WERI-Rb-1 (cell line): ENCODE data around the gene SSR4.

Experiments
- DNase-seq: peaks from one replicate; pipeline ENCODE4 v3.0.0-alpha.2; 2020
- H3K27ac ChIP-seq: fragments of 250-450 bp; sonication (Bioruptor Pico); 2 replicates; pipeline ENCODE4 v1.5.1; 2020; ENCODE audit warnings: mild to moderate bottlenecking, moderate library complexity
- H3K27me3 ChIP-seq: fragments of 250-450 bp; sonication (Bioruptor Pico); 2 replicates; pipeline ENCODE4 v1.5.1; 2021; ENCODE audit warnings: mild to moderate bottlenecking, low read depth, moderate library complexity; ENCODE audit not compliant: insufficient read depth, severe bottlenecking
- H3K36me3 ChIP-seq: fragments of 250-450 bp; sonication (Bioruptor Pico); 2 replicates; pipeline ENCODE4 v1.5.1; 2020; ENCODE audit warnings: mild to moderate bottlenecking, moderate library complexity
- H3K4me3 ChIP-seq: 2 replicates; pipeline ENCODE4 v1.5.1; 2011; ENCODE audit warnings: low read depth, mild to moderate bottlenecking, control low read depth, low read length
- H3K9me3 ChIP-seq: fragments of 250-450 bp; sonication (Bioruptor Pico); 2 replicates; pipeline ENCODE4 v1.5.1; 2021; ENCODE audit warnings: mild to moderate bottlenecking, moderate library complexity; ENCODE audit not compliant: severe bottlenecking
- TF ChIP-seq, protein P1 (sequence below): IDR thresholded peaks from 2 replicates; pipeline ENCODE4 v1.5.1; 2011; ENCODE audit warnings: low read depth, mild to moderate bottlenecking, control low read depth, inconsistent platforms, low read length

Gene SSR4

DNA sequence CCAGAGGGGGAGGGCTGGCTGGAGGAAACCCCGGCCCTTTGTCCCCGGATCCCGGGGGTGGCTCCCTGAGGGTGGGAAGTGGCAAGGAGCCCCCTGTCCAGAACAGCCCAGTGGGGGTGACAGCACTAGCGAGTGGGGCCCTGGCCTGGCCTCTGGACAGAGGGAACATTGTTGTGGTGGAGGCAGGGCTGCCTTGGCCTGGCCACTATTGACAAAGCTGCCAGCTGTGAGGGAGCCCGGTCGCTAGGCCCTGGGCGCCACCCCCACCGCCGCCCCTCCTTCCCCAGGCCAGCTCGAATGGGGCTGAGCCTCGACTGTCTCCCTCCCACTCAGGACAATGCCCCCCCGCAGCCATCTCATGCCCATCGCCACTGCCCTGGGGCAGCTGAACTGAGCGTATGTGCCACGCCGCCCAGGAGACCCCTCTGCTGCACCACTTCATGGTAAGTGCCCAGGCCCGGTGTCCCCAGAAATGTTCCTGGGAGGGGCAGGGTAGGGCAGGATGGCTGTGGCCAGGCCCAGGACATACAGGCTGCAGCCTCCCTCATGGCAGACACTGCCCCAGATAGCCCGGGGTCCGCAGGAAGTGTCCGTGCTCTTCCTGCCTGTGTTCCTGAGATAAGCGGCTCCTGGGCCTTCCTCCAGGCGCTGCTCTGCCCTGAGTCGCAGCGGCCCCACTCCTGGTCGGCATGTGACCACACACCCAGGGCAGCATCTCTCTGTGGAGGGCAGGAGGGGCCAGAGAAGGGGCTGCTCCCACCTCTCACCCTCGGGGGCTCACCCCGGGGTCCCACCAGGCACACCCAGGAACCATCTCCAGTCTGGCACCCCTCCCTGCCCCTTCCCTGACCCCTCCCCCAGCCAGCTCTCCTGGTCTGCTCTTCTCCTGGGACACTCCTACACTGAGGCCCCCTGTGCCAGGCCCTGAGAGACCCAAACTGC, 29.1 kb upstream of the SSR4 start:
- no peaks in the 10 kb centered on the region for H3K9me3 ChIP-seq
- no peak overlapping the region for H3K27ac ChIP-seq
- peak; percentile 12 for DNase-seq
- no peak overlapping the region for H3K4me3 ChIP-seq
- TF ChIP-seq, protein P1, sequence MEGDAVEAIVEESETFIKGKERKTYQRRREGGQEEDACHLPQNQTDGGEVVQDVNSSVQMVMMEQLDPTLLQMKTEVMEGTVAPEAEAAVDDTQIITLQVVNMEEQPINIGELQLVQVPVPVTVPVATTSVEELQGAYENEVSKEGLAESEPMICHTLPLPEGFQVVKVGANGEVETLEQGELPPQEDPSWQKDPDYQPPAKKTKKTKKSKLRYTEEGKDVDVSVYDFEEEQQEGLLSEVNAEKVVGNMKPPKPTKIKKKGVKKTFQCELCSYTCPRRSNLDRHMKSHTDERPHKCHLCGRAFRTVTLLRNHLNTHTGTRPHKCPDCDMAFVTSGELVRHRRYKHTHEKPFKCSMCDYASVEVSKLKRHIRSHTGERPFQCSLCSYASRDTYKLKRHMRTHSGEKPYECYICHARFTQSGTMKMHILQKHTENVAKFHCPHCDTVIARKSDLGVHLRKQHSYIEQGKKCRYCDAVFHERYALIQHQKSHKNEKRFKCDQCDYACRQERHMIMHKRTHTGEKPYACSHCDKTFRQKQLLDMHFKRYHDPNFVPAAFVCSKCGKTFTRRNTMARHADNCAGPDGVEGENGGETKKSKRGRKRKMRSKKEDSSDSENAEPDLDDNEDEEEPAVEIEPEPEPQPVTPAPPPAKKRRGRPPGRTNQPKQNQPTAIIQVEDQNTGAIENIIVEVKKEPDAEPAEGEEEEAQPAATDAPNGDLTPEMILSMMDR: no peak
- no peaks in the 10 kb centered on the region for H3K36me3 ChIP-seq
- peaks cover 38% of the 10 kb centered on the region for H3K27me3 ChIP-seq

DNA sequence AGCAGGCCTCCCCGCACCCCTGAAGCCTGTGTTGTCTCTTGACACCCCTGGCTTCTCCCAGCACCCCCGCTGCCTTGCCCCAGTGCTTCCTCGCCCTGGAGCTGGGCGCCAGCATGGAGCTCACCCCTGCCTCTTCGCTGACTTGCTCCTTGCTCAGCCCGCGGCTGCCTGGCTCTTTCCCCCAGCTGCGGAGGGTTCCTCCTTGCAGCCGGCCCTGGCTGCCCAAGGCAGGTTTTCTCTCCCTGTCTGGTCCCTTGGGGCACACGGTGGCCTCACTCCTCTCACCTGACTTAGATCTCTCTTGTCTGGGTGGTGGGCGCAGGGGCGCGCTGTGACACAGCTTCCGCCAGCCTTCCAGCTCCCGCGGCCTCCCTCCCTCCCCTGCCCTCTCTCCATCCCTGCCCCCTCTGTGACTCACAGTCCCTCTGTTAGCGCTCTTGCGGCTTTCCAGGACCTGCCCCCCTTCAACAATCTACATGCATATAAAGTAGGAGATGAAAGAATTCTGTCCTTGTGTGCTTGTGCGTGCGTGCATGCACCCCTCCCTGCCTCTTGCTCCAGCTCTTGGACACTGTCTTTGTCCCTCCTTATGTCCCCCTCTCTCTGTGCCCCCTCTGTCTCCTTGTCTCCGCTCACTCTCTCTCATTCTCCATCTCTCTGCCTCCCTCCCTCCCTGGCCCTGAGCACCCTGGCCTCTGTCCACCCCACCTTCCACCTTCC, 28.2 kb upstream of the SSR4 start:
- H3K4me3 ChIP-seq: no peak overlapping the region
- H3K36me3 ChIP-seq: no peaks in the 10 kb centered on the region
- no peaks in the 10 kb centered on the region for H3K9me3 ChIP-seq
- H3K27ac ChIP-seq: no peak overlapping the region
- peak; percentile 36 for DNase-seq
- TF ChIP-seq, protein P1: no peak
- H3K27me3 ChIP-seq: peaks cover 40% of the 10 kb centered on the region

DNA sequence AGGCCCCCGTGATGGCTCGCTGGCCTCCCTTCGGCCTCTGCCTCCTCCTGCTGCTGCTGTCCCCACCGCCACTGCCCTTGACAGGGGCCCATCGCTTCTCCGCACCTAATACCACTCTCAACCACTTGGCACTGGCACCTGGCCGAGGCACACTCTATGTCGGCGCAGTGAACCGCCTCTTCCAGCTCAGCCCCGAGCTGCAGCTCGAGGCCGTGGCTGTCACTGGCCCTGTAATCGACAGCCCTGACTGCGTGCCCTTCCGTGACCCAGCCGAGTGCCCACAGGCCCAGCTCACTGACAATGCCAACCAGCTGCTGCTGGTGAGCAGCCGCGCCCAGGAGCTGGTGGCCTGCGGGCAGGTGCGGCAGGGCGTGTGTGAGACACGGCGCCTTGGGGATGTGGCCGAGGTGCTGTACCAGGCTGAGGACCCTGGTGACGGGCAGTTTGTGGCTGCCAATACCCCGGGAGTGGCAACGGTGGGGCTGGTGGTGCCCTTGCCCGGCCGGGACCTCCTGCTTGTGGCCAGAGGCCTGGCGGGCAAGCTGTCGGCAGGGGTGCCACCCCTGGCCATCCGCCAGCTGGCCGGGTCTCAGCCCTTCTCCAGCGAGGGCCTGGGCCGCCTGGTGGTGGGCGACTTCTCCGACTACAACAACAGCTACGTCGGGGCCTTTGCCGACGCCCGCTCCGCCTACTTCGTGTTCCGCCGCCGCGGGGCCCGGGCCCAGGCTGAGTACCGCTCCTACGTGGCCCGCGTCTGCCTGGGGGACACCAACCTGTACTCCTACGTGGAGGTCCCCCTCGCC, 27.4 kb upstream of the SSR4 start:
- TF ChIP-seq, protein P1: no peak
- Histone ChIP-seq H3K9me3 (no peaks in the 10 kb centered on the region), H3K27ac (no peak overlapping the region)

DNA sequence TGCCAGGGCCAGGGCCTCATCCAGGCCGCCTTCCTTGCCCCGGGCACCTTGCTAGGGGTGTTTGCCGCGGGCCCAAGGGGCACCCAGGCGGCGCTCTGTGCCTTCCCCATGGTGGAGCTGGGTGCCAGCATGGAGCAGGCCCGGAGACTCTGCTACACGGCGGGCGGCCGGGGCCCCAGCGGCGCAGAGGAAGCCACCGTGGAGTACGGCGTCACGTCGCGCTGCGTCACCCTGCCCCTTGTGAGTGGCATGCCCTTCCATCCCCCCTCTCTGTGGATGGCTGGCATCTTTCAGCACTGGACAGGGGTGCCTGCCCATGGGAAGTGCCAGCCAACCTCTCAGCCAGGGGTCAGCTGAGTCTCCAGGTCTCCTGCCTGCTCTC, 26.8 kb upstream of the SSR4 start:
- Histone ChIP-seq H3K9me3 (no peaks in the 10 kb centered on the region), H3K27ac (no peak overlapping the region), H3K36me3 (no peaks in the 10 kb centered on the region), H3K4me3 (no peak overlapping the region), H3K27me3 (peaks cover 42% of the 10 kb centered on the region)
- TF ChIP-seq, protein P1: no peak
- peak; percentile 6 for DNase-seq

More for the DNA sequence above, 27.4 kb upstream of the SSR4 start:
- Histone ChIP-seq H3K4me3 (no peak overlapping the region), H3K36me3 (no peaks in the 10 kb centered on the region), H3K27me3 (peaks cover 47% of the 10 kb centered on the region)
- peak; percentile 11 for DNase-seq

DNA sequence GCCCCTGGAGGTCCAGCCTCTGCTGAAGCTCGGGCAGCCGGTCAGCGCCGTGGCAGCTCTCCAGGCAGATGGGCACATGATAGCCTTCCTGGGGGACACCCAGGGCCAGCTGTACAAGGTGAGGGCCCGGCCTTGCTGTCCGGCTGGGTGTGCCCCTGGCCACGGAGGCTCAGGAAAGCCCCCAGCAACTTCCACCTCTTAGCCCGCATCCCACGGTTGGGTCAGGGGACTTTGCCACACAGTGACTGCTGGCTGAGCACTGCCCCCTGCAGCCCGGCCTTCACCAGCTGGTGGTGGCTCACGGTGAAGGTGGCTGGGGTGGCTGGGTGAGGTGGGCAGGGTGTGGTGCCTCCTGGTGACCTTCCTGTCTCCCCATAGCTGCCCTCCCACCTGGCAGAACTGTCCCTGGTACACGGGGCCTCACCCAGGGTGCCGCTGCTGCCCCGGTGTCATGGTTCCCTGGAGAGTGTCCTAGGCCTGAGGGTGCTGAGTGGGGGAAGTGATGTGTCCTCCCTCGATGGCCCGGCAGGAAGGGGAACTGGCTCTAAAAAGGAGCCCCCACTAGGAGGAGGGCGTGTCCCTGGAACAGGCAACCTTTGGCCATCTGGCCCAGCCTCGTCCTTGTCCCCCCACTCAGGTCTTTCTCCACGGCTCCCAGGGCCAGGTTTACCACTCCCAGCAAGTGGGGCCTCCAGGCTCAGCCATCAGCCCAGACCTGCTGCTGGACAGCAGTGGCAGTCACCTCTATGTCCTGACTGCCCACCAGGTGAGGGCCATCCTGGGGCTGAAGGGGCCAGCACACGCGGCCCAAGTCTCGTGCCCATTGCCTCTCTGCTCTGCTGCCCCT, 25.9 kb upstream of the SSR4 start:
- TF ChIP-seq, protein P1: peak; percentile 59
- DNase-seq: peak; percentile 22
- no peak overlapping the region for H3K27ac ChIP-seq
- peaks cover 43% of the 10 kb centered on the region for H3K27me3 ChIP-seq
- H3K36me3 ChIP-seq: no peaks in the 10 kb centered on the region
- H3K4me3 ChIP-seq: no peak overlapping the region
- H3K9me3 ChIP-seq: no peaks in the 10 kb centered on the region
